PC-3 (cell line): ENCODE measurements around the gene CCBE1.

ENCODE experiments used
- CTCF ChIP-seq: fragments of 300-600 bp; sonication (generic); conservative IDR thresholded peaks from 2 replicates; pipeline ENCODE4 v1.5.1; 2017; ENCODE audit warnings: antibody characterized with exemption, low read depth, mild to moderate bottlenecking, low read length
- EZH2 ChIP-seq: fragments of 300-600 bp; sonication (generic); IDR thresholded peaks from one replicate; pipeline ENCODE4 v1.6.1; 2017; ENCODE audit warnings: antibody characterized with exemption, mild to moderate bottlenecking, low read length; ENCODE audit not compliant: unreplicated experiment

GRCh38 chr18:59540780-59541179 lies 156.4 kb downstream of the CCBE1 start:
- no peak for TF ChIP-seq EZH2
- TF ChIP-seq CTCF = no peak
